Measurements from ENCODE around the gene EDA. TPM values are rescaled to one million over a fixed set of nuclear protein-coding genes. Genes with fewer than 3 reads are reported as not detected.

The EDA gene
- total RNA-seq, 1 donor, result under 0.01 TPM

- no peaks in the 10 kb centered on the region for H3K4me1 ChIP-seq (ENCODE audit: insufficient read depth, low read length)
- H3K27me3 ChIP-seq (ENCODE audit: insufficient read depth, low read length), result no peaks in the 10 kb centered on the region
- H3K4me3 ChIP-seq (ENCODE audit: insufficient read depth, low read length), result no peak overlapping the region
- H3K27ac ChIP-seq (ENCODE audit: low read depth, low read length), result no peak overlapping the region
- no peak overlapping the region for H2AFZ ChIP-seq (ENCODE audit: low read length)
- no peak for DNase-seq (ENCODE audit: insufficient read length, low spot score, missing footprints)
- no peaks in the 10 kb centered on the region for H3K9me3 ChIP-seq (ENCODE audit: low read depth, low read length)
- H4K20me1 ChIP-seq (ENCODE audit: insufficient read depth, low read length), result no peaks in the 10 kb centered on the region
- TF ChIP-seq, protein P1, sequence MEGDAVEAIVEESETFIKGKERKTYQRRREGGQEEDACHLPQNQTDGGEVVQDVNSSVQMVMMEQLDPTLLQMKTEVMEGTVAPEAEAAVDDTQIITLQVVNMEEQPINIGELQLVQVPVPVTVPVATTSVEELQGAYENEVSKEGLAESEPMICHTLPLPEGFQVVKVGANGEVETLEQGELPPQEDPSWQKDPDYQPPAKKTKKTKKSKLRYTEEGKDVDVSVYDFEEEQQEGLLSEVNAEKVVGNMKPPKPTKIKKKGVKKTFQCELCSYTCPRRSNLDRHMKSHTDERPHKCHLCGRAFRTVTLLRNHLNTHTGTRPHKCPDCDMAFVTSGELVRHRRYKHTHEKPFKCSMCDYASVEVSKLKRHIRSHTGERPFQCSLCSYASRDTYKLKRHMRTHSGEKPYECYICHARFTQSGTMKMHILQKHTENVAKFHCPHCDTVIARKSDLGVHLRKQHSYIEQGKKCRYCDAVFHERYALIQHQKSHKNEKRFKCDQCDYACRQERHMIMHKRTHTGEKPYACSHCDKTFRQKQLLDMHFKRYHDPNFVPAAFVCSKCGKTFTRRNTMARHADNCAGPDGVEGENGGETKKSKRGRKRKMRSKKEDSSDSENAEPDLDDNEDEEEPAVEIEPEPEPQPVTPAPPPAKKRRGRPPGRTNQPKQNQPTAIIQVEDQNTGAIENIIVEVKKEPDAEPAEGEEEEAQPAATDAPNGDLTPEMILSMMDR (IDR thresholded peaks at IDR 0.05; ENCODE audit: extremely low read depth, low read depth, low read length), result no peak
- no peaks in the 10 kb centered on the region for H3K36me3 ChIP-seq (ENCODE audit: insufficient read depth, low read length)
- H3K4me2 ChIP-seq (ENCODE audit: insufficient read depth, low read length), result no peak overlapping the region
- no peaks in the 10 kb centered on the region for H3K79me2 ChIP-seq (ENCODE audit: insufficient read depth, low read length)
Observed at GRCh38 chrX:69748055-69748454, 132.1 kb downstream of the EDA start.

GRCh38 chrX:69759921-69760625, 144.2 kb downstream of the EDA start:
- TF ChIP-seq, protein P1 (IDR thresholded peaks at IDR 0.05; ENCODE audit: extremely low read depth, low read depth, low read length), result no peak
- Histone ChIP-seq H3K4me3 (ENCODE audit: insufficient read depth, low read length) (no peak overlapping the region), H3K27ac (ENCODE audit: low read depth, low read length) (no peak overlapping the region), H3K9me3 (ENCODE audit: low read depth, low read length) (peaks cover 2% of the 10 kb centered on the region), H3K79me2 (ENCODE audit: insufficient read depth, low read length) (no peaks in the 10 kb centered on the region), H3K4me1 (ENCODE audit: insufficient read depth, low read length) (no peaks in the 10 kb centered on the region), H4K20me1 (ENCODE audit: insufficient read depth, low read length) (no peaks in the 10 kb centered on the region), H2AFZ (ENCODE audit: low read length) (no peak overlapping the region), H3K4me2 (ENCODE audit: insufficient read depth, low read length) (no peak overlapping the region), H3K27me3 (ENCODE audit: insufficient read depth, low read length) (peaks cover 3% of the 10 kb centered on the region), H3K36me3 (ENCODE audit: insufficient read depth, low read length) (no peaks in the 10 kb centered on the region)
- DNase-seq (ENCODE audit: insufficient read length, low spot score, missing footprints), result peak; percentile 10

DNA sequence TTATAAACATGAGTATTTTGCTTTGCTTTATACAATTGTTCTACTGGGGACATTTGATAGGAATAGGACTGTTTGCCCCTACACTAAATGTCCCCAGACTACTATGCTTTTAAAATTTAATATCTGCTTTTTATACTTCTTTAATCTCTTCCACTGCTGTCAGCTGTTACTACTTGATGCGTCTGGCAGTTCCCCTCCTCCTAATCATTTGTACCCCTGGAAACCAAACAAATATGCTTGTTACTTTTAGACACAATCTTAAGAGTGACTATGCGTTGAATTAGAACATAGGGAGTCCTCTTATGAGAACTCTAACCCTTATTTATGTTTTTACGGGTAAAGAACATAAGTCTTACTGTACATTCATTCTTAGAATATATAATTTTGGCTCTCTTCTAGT, 145.7 kb downstream of the EDA start:
- Histone ChIP-seq H2AFZ (ENCODE audit: low read length) (no peak overlapping the region), H3K36me3 (ENCODE audit: insufficient read depth, low read length) (no peaks in the 10 kb centered on the region), H3K79me2 (ENCODE audit: insufficient read depth, low read length) (no peaks in the 10 kb centered on the region), H4K20me1 (ENCODE audit: insufficient read depth, low read length) (no peaks in the 10 kb centered on the region), H3K4me3 (ENCODE audit: insufficient read depth, low read length) (no peak overlapping the region), H3K4me2 (ENCODE audit: insufficient read depth, low read length) (no peak overlapping the region), H3K4me1 (ENCODE audit: insufficient read depth, low read length) (no peaks in the 10 kb centered on the region), H3K27me3 (ENCODE audit: insufficient read depth, low read length) (peaks cover 3% of the 10 kb centered on the region), H3K27ac (ENCODE audit: low read depth, low read length) (no peak overlapping the region), H3K9me3 (ENCODE audit: low read depth, low read length) (peaks cover 2% of the 10 kb centered on the region)
- TF ChIP-seq, protein P1 (IDR thresholded peaks at IDR 0.05; ENCODE audit: extremely low read depth, low read depth, low read length), result no peak
- DNase-seq (ENCODE audit: insufficient read length, low spot score, missing footprints), result no peak

DNA sequence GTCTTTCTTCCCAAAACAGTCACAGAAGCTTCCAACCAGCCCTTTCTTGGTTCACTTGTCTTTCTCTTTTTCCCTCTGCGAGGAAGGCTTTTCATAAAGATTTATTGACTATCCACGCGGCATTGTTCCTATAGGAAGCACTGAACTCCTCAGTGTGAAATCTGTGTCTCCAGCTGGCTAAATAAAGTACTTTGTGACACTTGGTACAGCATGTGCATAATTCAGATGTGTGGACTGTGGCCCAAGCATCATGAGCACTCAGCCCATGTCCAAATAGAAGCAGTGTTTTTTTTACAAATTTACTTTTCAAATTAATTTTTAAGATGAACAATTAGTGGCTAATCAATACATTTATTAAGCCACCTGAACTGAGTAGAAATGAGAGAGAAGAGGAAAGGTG, 146.4 kb downstream of the EDA start:
- Histone ChIP-seq H3K27me3 (ENCODE audit: insufficient read depth, low read length) (peaks cover 3% of the 10 kb centered on the region), H3K4me1 (ENCODE audit: insufficient read depth, low read length) (no peaks in the 10 kb centered on the region), H3K36me3 (ENCODE audit: insufficient read depth, low read length) (no peaks in the 10 kb centered on the region), H3K27ac (ENCODE audit: low read depth, low read length) (no peak overlapping the region), H3K79me2 (ENCODE audit: insufficient read depth, low read length) (no peaks in the 10 kb centered on the region), H3K4me3 (ENCODE audit: insufficient read depth, low read length) (no peak overlapping the region), H4K20me1 (ENCODE audit: insufficient read depth, low read length) (no peaks in the 10 kb centered on the region), H3K9me3 (ENCODE audit: low read depth, low read length) (peaks cover 2% of the 10 kb centered on the region), H3K4me2 (ENCODE audit: insufficient read depth, low read length) (no peak overlapping the region), H2AFZ (ENCODE audit: low read length) (no peak overlapping the region)
- TF ChIP-seq, protein P1 (IDR thresholded peaks at IDR 0.05; ENCODE audit: extremely low read depth, low read depth, low read length), result no peak
- DNase-seq (ENCODE audit: insufficient read length, low spot score, missing footprints), result no peak

All from osteoblast (primary cell).